T-helper 22 cell (primary cell): ENCODE results near the gene MAP3K4.
A peak's percentile ranks its signal among the peaks of the same experiment; 100 is the strongest.
"Not testable (repeated sequence)": the region's sequence is repeated elsewhere in the genome, so short reads cannot be mapped to it uniquely, and the experiment has no call there.

ENCODE experiments used
- DNase-seq: peaks from one replicate; pipeline ENCODE4 v3.0.0-alpha.2; 2020; ENCODE audit warnings: low read depth

The MAP3K4 gene

DNA sequence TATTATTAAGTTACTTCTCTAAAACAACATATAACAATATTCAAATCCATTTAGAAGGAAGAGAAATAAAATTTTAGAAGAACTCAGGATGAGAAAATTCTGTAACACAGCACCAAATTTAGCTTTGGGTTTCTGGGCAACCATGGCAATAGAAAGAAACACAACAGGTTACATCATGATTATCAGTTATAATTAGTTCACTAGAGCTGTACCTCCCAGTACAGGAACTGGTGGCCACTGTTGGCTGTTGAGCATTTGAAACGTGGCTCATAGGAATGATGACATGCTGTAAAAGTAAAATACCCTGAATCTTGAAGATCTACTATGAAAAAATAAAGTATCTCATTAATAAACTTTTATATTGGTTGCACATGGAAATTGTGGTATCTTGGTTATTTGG, 23.7 kb upstream of the MAP3K4 start:
- no peak for DNase-seq

DNA sequence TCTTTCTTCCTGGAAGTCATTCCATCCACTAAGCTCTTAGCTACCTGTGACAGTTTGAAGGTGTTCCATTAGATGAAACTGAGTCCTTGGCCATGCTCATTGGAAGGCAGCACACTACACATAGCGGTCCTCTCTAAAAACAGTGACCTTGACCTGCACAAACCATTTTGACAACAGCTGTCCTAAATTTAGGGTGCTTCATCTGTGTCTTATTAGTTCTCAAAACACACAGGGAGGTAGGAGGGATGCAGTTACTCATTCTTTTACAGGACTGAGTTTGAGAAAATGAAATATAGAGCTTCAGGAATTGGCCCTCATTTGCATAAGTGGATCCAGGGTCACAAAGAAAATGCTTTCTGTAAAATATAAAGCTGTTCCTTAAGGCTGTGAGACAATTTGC, 20.4 kb upstream of the MAP3K4 start:
- DNase-seq = no peak

DNA sequence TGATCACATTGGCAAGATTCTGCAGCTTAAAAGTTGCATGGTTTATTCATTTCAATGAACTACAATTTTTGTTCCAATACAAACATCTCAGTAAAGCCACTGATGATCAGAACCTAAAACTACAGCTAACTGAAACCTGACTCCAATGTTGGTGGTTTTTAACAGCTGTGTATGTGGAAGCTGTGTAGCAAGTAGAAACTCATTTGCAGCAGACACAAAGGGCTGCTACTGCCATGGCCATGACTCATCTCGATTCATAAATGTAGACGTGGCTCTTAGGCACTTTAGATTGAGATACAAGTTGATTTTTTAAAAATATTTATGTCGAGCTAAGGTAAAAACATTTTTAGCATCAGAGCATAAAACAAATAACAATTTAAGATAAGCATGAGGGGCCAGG, 19.5 kb upstream of the MAP3K4 start:
- no peak for DNase-seq

DNA sequence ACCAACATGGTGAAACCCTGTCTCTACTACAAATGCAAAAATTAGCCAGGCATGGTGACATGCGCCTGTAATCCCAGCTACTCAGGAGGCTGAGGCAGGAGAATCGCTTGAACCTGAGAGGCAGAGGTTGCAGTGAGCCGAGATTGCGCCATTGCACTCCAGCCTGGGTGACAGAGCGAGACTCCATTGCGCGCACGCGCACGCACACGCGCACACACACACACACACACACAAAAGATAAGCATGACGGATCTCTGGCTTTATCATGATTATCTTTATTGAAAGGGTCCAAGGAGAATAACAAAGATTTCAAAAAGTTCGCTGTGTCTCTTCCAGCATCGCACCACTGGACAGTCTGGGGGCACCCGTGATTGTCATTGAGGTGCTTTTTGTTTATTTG, 19.0 kb upstream of the MAP3K4 start:
- not testable (repeated sequence) for DNase-seq

DNA sequence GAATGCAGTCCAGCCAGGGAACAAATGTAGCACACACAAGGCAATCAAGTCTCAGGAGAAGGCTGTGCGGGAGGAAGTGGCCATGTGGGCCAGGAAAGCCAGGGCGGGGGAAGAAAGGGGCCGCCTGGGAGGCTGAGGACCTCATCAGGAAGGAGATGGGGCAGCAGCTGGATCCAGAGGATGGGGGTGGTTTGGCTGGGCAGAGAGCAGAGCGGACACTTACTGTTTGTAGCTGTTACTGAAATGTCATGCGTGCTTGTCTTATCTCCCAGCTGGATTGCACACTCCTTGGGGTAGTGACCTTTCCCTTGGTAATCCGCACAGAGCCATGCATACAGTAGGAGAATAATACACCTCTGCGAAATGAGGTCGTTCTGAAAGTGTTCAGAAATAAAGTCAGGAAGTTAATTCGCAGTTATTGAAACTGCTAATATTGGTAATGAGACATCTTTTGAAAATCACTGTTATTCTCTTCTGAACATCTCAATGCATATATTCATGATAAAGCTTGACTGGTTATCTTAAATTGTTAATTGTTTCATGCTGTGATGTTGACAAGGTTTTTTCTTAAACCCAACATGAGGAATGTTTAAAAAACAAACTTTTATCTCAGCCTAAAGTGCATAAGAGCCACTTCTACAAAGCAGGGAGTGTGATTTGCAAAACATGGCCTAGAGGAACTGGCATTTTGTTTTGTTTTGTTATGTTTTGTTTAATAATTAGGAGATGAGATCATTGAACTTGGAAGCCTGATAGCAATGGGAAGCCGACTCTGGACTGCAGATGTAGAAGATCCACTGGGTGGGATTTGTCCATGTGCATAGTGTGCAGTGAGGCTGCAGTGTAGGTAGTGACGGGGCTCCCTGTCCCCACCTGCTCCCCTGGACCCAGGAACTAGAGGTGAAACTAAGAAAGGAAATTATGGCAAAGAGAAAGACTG, 18.0 kb upstream of the MAP3K4 start:
- no peak for DNase-seq

DNA sequence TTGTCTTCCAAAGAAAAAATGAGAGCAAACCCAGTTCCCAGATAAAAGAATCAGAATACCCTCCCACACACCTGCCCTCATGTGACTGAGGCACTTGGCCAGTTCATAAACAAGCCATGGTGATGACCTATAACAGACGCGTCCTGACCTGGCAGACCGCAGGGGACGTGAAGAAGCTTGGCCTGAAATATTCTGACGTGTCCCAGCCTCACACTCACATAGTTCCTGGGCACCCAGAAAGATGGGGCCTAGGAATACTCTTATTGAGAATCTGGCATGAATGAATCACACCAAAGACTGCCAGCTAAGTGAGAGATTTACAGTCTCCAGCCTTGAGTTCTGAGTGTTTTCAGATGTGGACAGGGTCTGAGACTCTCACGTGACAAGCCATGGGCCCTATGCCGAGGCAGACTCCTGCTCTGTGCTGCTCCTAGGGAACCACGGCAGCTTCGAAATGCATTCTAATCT, 17.2 kb upstream of the MAP3K4 start:
- no peak for DNase-seq

DNA sequence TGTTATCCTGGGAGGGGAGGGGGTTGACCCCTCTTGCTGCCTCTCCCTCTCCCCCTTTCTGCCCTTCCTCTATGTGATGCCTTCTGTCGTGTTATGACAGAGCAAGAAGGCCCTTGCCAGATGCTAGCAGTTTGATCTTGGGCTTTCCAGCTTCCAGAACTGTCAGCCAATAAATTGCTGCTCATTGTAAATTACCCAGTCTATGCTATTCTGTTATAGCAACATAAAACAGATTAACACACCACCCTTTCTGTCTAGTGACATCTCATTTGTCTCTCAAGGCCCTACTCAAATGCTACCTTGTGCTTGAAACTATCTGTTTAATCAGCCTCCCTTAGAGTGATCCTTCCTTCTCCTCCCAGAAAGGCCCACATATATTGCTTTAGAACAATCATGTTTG, 16.4 kb upstream of the MAP3K4 start:
- no peak for DNase-seq

DNA sequence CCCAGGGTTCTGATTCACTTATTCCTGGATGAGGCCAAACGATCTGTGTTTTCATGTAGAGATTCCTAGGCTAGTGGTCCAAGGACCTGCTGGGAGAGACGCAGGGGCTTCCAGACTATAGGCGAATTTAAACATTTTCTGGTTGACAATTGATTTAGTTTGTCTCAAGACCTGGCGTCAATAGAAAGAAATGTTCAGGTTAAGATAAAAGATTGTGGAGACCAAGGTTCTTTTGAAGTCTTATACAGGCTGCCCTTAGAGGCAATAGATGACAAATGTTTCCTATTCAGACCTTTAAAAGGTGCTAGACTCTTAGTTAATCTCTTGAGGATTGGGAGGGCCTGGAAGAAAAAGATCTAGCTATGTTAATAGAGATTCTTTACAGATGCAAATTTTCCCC, 15.6 kb upstream of the MAP3K4 start:
- DNase-seq = not testable (repeated sequence)

DNA sequence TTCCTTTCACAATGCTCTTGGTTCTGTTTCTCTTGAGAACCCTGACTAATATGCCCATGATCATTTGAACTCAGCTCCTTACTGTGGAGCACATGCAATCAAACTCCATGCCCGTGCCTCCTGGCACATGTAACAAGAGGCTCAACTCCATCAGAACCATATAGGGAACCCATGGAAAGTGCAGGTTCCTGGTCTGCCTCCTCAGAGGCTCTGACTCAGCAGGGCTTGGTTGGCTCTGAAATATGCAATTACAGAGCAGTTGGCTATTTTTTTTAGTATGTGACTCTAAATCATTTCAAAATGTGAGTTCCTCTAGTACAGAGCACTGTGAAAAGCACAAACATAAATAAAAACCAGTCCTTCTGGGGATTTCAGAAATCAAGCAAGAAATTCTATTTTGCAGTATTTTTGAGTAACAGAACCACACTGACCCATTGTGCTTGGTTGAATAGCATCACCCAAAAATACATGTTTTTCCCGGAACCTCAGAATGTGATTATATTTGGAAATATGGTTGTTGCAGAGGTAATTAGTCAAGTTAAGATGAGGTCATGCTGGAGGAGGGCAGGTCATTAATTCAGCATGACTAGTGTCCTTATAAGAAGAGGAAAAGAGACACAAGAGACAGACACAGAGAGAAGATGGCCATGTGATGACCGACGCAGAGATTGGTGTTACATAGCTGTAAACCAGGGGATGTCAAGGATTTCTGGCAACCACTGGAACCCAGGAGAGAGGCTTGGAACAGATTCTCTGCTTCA, 13.2 kb upstream of the MAP3K4 start:
- DNase-seq = no peak

DNA sequence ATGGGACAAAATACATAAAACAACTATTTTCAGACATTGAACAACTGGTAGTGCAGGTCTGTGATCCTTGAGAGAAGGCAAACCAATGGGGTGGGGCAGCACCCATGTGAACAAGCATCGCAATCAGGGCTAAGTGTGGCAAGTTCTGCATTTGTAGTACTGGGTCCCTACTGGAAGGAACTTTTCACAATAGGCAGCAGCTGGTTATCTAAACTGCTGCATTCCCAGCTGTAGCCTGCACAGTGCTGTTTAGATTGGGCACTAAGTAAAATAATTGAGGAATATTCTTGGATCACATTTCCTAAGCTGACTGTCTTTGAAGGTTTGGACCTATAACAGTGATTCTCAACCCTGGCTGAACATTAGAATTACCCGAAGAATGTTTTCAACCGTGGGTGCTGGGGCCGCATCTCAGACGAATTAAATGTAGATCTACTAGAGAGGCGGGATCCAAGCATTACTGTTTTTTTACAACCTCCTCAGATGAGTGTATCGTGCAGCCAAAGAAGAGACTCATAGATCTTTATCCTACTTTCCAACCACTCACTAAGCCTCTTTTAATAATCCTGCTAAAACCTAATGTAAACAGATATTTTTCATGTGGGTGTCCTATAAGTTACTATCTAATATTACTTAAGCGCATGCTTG, 12.4 kb upstream of the MAP3K4 start:
- no peak for DNase-seq

DNA sequence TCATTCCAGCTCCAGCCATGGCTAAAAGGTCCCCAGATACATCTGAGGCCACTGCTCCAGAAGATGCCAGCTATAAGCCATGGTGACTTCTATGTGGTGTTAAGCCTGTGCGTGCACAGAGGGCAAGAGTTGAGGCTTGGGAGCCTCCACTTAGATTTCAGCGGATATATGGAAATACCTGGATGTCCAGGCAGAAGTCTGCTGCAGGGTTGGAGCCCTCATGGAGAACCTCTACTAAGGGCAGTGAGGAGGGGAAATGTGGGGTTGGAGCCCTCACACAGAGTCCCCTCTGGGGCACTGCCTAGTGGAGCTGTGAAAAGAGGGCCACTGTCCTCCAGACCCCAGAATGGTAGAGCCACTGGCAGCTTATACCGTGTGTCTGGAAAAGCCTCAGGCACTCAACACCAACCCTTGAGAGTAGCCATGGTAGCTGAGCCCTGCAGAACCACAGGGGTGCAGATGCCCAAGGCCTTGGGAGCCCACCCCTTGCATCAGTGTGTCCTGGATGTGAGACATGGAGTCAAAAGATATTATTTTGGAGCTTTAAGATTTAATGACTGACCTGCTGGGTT, 8.1 kb upstream of the MAP3K4 start:
- not testable (repeated sequence) for DNase-seq

DNA sequence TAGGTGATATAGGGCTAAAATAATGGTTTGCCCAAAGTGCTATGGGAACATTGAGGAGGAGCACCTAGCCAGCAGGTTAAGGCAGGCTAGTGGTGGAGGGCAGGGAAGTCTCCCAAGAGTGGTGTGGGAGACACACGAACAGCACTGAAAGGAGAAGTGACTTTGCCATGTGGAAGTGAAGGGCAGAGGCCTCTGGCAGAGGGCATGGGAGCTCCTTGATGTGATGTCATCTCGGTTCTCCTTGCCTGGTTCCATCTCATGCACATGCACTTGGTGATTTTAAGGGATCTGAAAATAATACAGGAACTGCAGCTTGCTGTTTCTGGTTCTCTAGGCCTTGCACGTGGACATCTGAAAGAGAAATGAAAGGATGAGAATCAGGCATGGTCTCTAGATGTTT, 4.7 kb upstream of the MAP3K4 start:
- no peak for DNase-seq

DNA sequence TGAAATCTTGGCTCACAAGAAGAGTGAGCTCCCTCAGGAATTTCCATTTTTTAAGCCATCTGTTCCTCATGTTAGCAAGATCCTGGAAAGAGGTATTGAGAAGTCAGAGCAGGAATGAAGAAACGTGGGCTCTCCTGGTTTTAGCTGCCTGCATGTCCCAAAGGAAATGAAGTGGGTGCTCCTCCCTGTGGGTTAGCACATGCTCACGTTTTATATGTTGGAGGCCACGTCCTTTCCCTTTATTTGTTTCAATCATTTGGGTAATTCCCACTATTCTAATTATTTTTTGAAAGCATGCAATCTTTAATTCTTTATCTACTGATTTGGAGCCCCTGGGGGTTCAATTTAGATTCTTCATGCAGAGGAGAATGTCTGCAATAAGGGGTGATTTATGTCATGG, 4.3 kb upstream of the MAP3K4 start:
- no peak for DNase-seq

DNA sequence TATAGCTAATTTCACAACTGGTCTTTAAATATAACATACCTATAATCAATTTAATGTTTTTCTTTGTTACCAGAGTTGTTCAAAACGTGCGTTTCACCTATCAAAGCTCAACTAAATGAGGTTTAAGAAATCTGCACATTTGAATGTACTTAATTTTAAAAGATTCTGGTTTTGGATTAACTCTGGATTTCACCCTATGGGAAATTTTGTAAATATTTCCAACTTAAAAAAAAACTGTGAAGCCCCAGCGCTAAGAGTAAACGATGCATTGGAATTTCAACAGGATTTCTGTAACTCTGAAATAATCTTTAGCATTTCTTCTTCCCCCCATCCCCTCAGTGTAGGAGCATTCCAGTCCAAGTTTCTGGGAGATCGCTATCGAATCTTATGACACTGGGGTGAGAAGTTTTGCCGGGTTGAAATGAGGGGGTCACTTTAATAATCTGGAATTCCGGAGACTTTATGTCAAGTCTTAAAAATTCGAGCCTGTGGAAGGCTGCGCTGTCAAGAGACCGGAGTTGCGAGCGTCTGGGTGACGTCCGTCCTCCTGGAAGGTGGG, 643 bp upstream of the MAP3K4 start:
- DNase-seq = no peak

DNA sequence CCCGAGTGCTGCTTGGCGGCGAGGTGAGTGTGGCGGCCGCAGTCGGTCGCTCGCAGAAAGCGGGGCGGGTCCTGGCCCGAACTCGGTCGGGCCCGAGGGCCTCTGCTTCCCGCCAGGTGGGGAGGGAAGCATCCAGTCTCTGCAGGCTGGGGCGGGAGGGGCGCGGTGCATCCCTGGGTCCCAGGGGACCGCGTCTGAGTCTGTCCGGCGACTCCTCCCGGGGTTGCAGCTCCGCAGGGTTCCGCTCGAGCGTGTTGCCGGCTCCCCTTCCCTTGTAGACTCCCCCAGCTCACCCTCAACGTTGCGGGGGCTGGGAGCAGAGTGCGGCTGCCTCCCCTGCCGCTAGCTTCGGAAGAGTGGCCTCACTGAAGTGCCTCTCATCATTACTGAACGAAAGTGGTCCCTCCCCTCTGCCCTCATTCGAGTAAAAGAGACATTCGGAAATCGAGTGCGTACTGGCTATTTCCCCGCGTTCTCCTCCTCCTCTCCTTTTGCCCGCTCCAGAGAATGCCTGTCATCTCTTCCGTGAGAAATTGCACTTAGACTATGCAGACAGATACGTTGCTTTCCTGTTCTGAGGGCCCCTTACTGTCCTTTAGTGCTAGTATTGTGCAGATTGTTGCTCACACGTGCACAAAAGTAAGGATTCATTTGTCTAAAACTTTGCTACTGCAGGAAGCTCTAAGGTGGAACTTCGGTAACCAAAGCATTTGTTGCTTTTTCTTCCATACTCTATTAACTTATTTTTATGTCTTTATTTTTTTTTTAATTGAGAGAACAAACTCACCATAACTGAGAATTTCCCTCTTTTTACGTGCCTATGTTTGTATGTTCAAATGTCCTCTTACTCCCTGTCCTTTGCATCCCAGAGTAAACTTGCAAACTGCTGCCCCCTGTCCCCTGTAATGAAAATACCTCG, 751 bp downstream of the MAP3K4 start:
- DNase-seq = peak; percentile 32

DNA sequence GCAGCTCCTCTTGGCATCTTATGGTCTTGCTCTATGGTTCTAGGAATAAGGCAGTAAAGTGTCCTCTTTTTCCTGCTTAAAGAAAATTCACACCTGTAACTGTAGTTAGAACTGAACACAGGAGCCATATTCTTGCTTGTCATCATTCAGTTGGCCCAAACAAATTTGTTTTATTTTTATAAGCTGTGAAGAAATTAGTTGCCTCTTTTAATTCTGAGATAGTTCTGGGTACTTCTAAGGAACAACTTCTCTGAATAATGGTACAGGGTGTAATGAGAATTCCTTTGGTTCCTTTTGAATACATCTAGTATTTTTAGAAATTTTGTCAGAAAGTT, 1.4 kb downstream of the MAP3K4 start:
- no peak for DNase-seq

DNA sequence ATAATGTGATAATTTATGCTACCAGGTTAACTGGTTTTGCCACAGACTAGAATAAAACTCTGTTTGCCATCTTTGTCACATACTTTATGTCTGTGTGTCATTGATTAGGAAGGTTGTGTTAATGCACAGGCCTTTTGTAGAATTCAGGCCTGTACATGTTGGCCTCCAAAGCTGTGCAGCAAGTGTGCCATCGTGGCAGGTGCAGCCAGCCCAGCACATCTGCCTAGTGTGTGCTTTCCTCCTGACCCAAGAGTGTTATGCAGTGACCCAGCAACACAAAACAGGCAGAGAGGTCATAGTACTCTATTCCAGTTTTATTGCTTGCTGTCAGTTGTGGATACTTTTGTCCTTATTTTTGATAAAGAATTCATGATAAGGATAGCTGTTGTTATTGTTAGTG, 3.7 kb downstream of the MAP3K4 start:
- DNase-seq = no peak

DNA sequence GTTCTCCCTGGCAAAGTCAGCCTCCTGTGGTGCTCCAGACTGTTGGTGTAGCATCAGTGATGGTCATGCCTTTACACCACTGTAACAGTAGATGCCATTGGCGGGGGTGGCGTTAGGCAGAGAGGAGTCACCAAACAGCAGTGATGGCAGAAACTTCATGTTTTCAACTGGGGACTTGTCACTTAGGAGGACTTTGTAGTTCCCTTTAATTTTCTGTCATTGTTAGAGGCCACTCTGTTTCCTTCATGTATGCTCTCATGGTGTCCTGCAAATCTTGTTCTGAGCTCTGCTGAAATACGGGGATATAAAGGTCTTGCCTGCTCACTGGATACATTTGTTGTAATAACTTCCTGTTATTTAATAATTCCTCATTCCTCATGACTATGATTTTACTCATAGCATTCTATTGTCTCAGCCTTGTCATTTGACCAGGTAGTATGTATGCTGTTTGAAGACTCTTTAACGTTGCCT, 4.6 kb downstream of the MAP3K4 start:
- DNase-seq = no peak

DNA sequence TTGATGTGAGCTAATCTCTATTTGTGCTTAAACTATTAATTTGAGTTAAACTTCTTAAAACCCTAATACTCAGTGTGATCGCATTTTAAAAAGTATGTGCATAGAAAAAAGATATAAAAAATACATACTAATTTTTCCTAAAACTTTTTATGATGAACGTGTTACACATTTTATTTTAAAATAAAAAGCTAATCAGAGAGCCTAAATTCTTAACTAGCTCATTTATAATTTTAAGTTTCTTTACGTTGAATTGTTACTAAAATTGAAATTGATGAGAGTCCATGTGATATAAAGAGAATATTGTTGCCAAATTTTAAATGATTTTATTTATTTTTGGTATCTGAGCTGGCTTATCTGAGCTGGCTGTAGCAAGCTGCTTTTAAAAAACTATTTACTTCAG, 6.6 kb downstream of the MAP3K4 start:
- DNase-seq = no peak

DNA sequence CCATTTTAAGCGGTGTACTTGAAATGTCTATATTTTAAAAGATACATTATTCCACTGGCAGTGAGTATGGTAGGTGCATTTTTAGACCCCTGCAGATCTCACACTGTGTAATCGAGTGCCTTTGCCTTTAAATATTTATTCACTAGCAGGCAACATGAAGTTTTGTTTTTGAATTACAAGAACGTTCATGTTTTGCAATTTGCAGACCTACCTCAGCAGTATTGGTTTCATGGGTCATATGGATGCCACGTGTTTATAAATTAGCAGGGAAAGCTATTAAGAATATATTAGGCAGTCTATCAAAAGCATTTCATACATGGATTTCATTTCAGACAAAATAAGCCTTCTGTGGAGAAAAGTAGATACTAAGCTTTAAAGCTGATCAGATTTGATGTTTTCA, 7.2 kb downstream of the MAP3K4 start:
- no peak for DNase-seq

DNA sequence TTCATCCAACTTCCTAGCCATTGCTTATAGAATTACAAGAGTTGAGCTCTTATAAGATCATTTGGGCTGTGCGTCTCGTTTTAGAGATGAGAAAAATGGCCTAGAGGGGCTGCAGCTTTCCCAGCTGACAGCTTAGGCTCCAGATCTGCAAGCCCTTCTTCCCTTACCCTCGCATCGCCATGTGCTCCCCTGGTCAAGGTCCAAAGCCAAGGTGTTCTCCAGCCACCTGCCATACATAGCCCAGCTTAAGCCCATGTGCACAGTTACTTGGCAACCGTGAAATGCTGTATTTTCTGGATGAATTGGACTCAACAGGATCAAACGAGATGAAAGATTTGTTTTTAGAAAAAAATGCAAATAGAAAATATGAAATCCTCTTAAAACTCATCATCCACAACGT, 7.9 kb downstream of the MAP3K4 start:
- DNase-seq = no peak
